HFFc6 (cell line): ENCODE data around the gene STK32C. TPM values are rescaled to one million over a fixed set of nuclear protein-coding genes. Genes with fewer than 3 reads are reported as not detected.
"Not testable (repeated sequence)": the region's sequence is repeated elsewhere in the genome, so short reads cannot be mapped to it uniquely, and the experiment has no call there.

ENCODE experiments used
- DNase-seq: peaks from one replicate; pipeline ENCODE4 v3.0.0-alpha.2; 2018
- H3K27ac Mint-ChIP-seq: 2 replicates; pipeline ENCODE4 v1.8.0; 2020; ENCODE audit warnings: mild to moderate bottlenecking, mixed read lengths
- H3K27me3 Mint-ChIP-seq: 2 replicates; pipeline ENCODE4 v1.8.0; 2021; ENCODE audit warnings: mild to moderate bottlenecking, moderate library complexity, mixed read lengths; ENCODE audit not compliant: insufficient read depth
- H3K36me3 Mint-ChIP-seq: 2 replicates; pipeline ENCODE4 v1.8.0; 2021; ENCODE audit warnings: low read depth, mixed read lengths
- H3K4me1 Mint-ChIP-seq: 2 replicates; pipeline ENCODE4 v1.8.0; 2020; ENCODE audit warnings: low read depth, mixed read lengths
- H3K4me3 Mint-ChIP-seq: 2 replicates; pipeline ENCODE4 v1.8.0; 2020; ENCODE audit warnings: mild to moderate bottlenecking, moderate library complexity, mixed read lengths
- H3K9me3 Mint-ChIP-seq: 2 replicates; pipeline ENCODE4 v1.8.0; 2020; ENCODE audit warnings: mild to moderate bottlenecking, mixed read lengths
- CTCF ChIP-seq: fragments of 200-600 bp; sonication (generic); IDR thresholded peaks from 2 replicates; pipeline ENCODE4 v1.5.0; 2021; ENCODE audit warnings: antibody characterized with exemption, mild to moderate bottlenecking
- total RNA-seq, 6 experiments: library from RNA; stranded (reverse); fragmentation: NEBNext Ultra II Directional; extraction: Animal tissue kit (Norgen Biotek cat#: 25700); gene quantifications; 2 replicates in 1 of 6; 3 replicates in 5 of 6; pipeline ENCODE4 v1.2.3, GENCODE V29; 2021

Gene STK32C
- total RNA-seq, 6 experiments from 2014 or later = 5.5 to 8.3 (median 7.2) TPM

DNA sequence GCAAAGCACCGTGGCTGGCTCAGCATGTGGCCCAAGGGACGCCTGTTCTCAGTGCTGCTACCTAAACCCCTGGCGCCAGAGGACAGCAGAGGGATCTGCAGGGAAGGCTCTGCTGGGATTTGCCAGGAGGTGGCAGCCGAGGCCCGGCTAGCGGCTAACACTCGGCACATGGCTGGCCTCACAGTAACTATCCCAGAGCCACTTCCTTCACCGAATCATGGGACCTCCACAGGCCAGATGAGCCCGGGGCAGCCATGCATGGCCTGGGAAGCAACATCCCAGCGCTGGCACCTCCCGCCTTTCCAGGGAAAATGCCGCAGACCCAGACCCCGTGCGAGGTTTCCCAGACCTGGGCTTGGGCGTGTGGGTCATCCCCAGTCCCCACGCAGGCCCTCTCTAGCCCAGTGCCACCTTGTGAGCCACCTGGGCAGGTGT lies 84.6 kb downstream of the STK32C start:
- no peaks in the 10 kb centered on the region for H3K9me3 Mint-ChIP-seq
- no peaks in the 10 kb centered on the region for H3K4me1 Mint-ChIP-seq
- no peak overlapping the region for H3K27ac Mint-ChIP-seq
- H3K4me3 Mint-ChIP-seq = no peak overlapping the region
- H3K27me3 Mint-ChIP-seq = peaks cover 6% of the 10 kb centered on the region
- H3K36me3 Mint-ChIP-seq = no peaks in the 10 kb centered on the region
- DNase-seq = peak; percentile 86
- peak; percentile 94 for TF ChIP-seq CTCF

- no peak overlapping the region for H3K4me3 Mint-ChIP-seq
These were observed 85.0 kb downstream of the STK32C start for GRCh38 chr10:132222726-132223125.

GRCh38 chr10:132220996-132221395 lies 86.8 kb downstream of the STK32C start:
- H3K4me3 Mint-ChIP-seq, H3K4me1 Mint-ChIP-seq, H3K27ac Mint-ChIP-seq, H3K36me3 Mint-ChIP-seq, DNase-seq, H3K27me3 Mint-ChIP-seq: not testable (repeated sequence)
- peaks cover 13% of the 10 kb centered on the region for H3K9me3 Mint-ChIP-seq

More at GRCh38 chr10:132222726-132223125, 85.0 kb downstream of the STK32C start:
- DNase-seq = no peak
- H3K4me1 Mint-ChIP-seq = no peaks in the 10 kb centered on the region
- peaks cover 6% of the 10 kb centered on the region for H3K27me3 Mint-ChIP-seq
- H3K36me3 Mint-ChIP-seq = no peaks in the 10 kb centered on the region; the same call in 1 of the 2 replicates
- H3K9me3 Mint-ChIP-seq = peaks cover 1% of the 10 kb centered on the region
- H3K27ac Mint-ChIP-seq = no peak overlapping the region
- TF ChIP-seq CTCF = no peak

GRCh38 chr10:132220061-132220460 lies 87.7 kb downstream of the STK32C start:
- Mint-ChIP-seq H3K36me3 (peaks cover 7% of the 10 kb centered on the region), H3K27me3 (peaks cover 9% of the 10 kb centered on the region), H3K9me3 (peaks cover 23% of the 10 kb centered on the region), H3K4me1 (no peaks in the 10 kb centered on the region), H3K4me3 (no peak overlapping the region), H3K27ac (no peak overlapping the region)
- DNase-seq = no peak
- TF ChIP-seq CTCF = no peak

DNA sequence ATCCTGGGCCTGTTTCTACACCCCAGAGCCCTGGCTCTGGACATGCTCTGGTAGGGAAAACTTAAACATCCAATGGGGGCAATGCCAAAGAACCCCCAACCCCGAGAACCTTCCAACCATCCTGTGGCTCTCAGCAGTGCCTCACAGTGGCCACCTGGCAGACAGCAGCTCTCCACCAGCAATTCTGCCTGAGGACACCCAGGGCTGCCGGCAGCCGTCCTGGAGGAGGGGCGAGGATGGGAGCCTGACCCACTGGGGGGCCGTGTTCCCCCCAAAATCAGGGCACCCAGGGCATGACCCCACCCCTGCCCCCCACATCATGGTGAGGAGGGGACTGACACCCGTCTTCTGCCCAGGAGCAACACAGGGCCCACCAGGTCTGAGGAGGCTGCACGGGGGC lies 88.3 kb downstream of the STK32C start:
- no peak for DNase-seq
- TF ChIP-seq CTCF = peak; percentile 48
- H3K9me3 Mint-ChIP-seq = peaks cover 23% of the 10 kb centered on the region
- H3K36me3 Mint-ChIP-seq = peaks cover 7% of the 10 kb centered on the region
- no peak overlapping the region for H3K4me3 Mint-ChIP-seq
- H3K27ac Mint-ChIP-seq = no peak overlapping the region
- H3K27me3 Mint-ChIP-seq = peaks cover 9% of the 10 kb centered on the region
- H3K4me1 Mint-ChIP-seq = no peaks in the 10 kb centered on the region

DNA sequence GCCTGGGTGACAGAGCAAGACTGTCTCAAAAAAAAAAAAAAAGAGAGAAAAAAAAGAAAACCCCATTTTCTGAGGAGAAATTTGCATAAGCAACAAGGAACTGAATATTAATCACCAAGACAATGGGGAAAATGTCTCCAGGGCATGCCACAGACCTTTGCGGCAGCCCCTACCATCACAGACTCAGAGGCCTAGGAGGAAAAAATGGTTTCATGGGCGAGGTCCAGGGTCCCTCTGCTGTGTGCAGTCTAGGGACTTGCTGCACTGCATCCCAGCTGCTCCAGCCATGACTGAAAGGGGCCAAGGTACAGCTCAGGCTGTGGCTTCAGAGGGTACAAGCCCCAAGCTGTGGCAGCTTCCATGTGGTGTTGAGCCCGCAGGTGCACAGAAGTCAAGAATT lies 91.3 kb downstream of the STK32C start:
- not testable (repeated sequence) for H3K4me3 Mint-ChIP-seq, H3K4me1 Mint-ChIP-seq, DNase-seq, H3K27ac Mint-ChIP-seq
- Mint-ChIP-seq H3K9me3 (peaks cover 30% of the 10 kb centered on the region), H3K36me3 (peaks cover 16% of the 10 kb centered on the region), H3K27me3 (peaks cover 15% of the 10 kb centered on the region)

GRCh38 chr10:132213917-132214316 lies 93.8 kb downstream of the STK32C start:
- no peak for DNase-seq
- no peak overlapping the region for H3K4me3 Mint-ChIP-seq
- H3K9me3 Mint-ChIP-seq = peaks cover 30% of the 10 kb centered on the region
- no peaks in the 10 kb centered on the region for H3K4me1 Mint-ChIP-seq
- H3K27ac Mint-ChIP-seq = no peak overlapping the region
- no peak for TF ChIP-seq CTCF
- H3K36me3 Mint-ChIP-seq = peaks cover 16% of the 10 kb centered on the region
- peaks cover 15% of the 10 kb centered on the region for H3K27me3 Mint-ChIP-seq
